ENCODE measurements around the gene SH2D5.

The SH2D5 gene

GRCh38 chr1:20697563-20697962, 34.9 kb downstream of the SH2D5 start:
- Histone ChIP-seq H3K9me3 (ENCODE audit: severe bottlenecking) (no peaks in the 10 kb centered on the region), H3K27me3 (ENCODE audit: insufficient read depth, poor library complexity, severe bottlenecking) (no peaks in the 10 kb centered on the region), H3K27ac (ENCODE audit: poor library complexity, severe bottlenecking) (peak overlapping the region; percentile 57), H3K4me3 (ENCODE audit: severe bottlenecking) (no peak overlapping the region), H3K4me1 (ENCODE audit: insufficient read depth, poor library complexity, severe bottlenecking) (peaks cover 16% of the 10 kb centered on the region), H3K36me3 (ENCODE audit: low read depth) (no peaks in the 10 kb centered on the region)
- ATAC-seq (ENCODE audit: low read depth) (no peak), DNase-seq (ENCODE audit: low spot score) (no peak)
- no peak for TF ChIP-seq CTCF (IDR thresholded peaks at IDR 0.05; ENCODE audit: poor library complexity, severe bottlenecking)

- ATAC-seq (ENCODE audit: low read depth) (peak; percentile 92), DNase-seq (ENCODE audit: low spot score) (peak; percentile 93)
- H3K4me1 ChIP-seq (ENCODE audit: insufficient read depth, poor library complexity, severe bottlenecking) = peaks cover 16% of the 10 kb centered on the region
- peak overlapping the region; percentile 33 for H3K4me3 ChIP-seq (ENCODE audit: severe bottlenecking)
- peak; percentile 97 for TF ChIP-seq CTCF (IDR thresholded peaks at IDR 0.05; ENCODE audit: poor library complexity, severe bottlenecking)
- H3K9me3 ChIP-seq (ENCODE audit: severe bottlenecking) = no peaks in the 10 kb centered on the region
- no peaks in the 10 kb centered on the region for H3K27me3 ChIP-seq (ENCODE audit: insufficient read depth, poor library complexity, severe bottlenecking)
- H3K36me3 ChIP-seq (ENCODE audit: low read depth) = no peaks in the 10 kb centered on the region
- H3K27ac ChIP-seq (ENCODE audit: poor library complexity, severe bottlenecking) = peak overlapping the region; percentile 57
Observed at GRCh38 chr1:20696397-20697333, 35.8 kb downstream of the SH2D5 start.

- DNase-seq (ENCODE audit: low spot score) = no peak
- TF ChIP-seq CTCF (IDR thresholded peaks at IDR 0.05; ENCODE audit: poor library complexity, severe bottlenecking) = no peak
- ATAC-seq (ENCODE audit: low read depth) = no peak
Observed at GRCh38 chr1:20695515-20695914, 37.0 kb downstream of the SH2D5 start.

GRCh38 chr1:20693623-20694022, 38.9 kb downstream of the SH2D5 start:
- no peak for TF ChIP-seq CTCF (IDR thresholded peaks at IDR 0.05; ENCODE audit: poor library complexity, severe bottlenecking)
- H3K36me3 ChIP-seq (ENCODE audit: low read depth) = no peaks in the 10 kb centered on the region
- ATAC-seq (ENCODE audit: low read depth) = no peak
- H3K4me1 ChIP-seq (ENCODE audit: insufficient read depth, poor library complexity, severe bottlenecking) = peaks cover 16% of the 10 kb centered on the region
- no peak overlapping the region for H3K27ac ChIP-seq (ENCODE audit: poor library complexity, severe bottlenecking)
- no peaks in the 10 kb centered on the region for H3K9me3 ChIP-seq (ENCODE audit: severe bottlenecking)
- H3K4me3 ChIP-seq (ENCODE audit: severe bottlenecking) = no peak overlapping the region
- H3K27me3 ChIP-seq (ENCODE audit: insufficient read depth, poor library complexity, severe bottlenecking) = no peaks in the 10 kb centered on the region
- DNase-seq (ENCODE audit: low spot score) = no peak

More at GRCh38 chr1:20695515-20695914, 37.0 kb downstream of the SH2D5 start:
- no peaks in the 10 kb centered on the region for H3K36me3 ChIP-seq (ENCODE audit: low read depth)
- no peak overlapping the region for H3K4me3 ChIP-seq (ENCODE audit: severe bottlenecking)
- peaks cover 16% of the 10 kb centered on the region for H3K4me1 ChIP-seq (ENCODE audit: insufficient read depth, poor library complexity, severe bottlenecking)
- H3K27me3 ChIP-seq (ENCODE audit: insufficient read depth, poor library complexity, severe bottlenecking) = no peaks in the 10 kb centered on the region
- H3K9me3 ChIP-seq (ENCODE audit: severe bottlenecking) = no peaks in the 10 kb centered on the region
- H3K27ac ChIP-seq (ENCODE audit: poor library complexity, severe bottlenecking) = no peak overlapping the region

GRCh38 chr1:20691872-20692271, 40.6 kb downstream of the SH2D5 start:
- H3K36me3 ChIP-seq (ENCODE audit: low read depth) = no peaks in the 10 kb centered on the region
- H3K4me1 ChIP-seq (ENCODE audit: insufficient read depth, poor library complexity, severe bottlenecking) = peaks cover under 1% of the 10 kb centered on the region
- DNase-seq (ENCODE audit: low spot score) = no peak
- H3K27me3 ChIP-seq (ENCODE audit: insufficient read depth, poor library complexity, severe bottlenecking) = no peaks in the 10 kb centered on the region
- TF ChIP-seq CTCF (IDR thresholded peaks at IDR 0.05; ENCODE audit: poor library complexity, severe bottlenecking) = no peak
- H3K9me3 ChIP-seq (ENCODE audit: severe bottlenecking) = no peaks in the 10 kb centered on the region
- no peak overlapping the region for H3K4me3 ChIP-seq (ENCODE audit: severe bottlenecking)
- ATAC-seq (ENCODE audit: low read depth) = no peak
- no peak overlapping the region for H3K27ac ChIP-seq (ENCODE audit: poor library complexity, severe bottlenecking)

Measured in RWPE2 (cell line).